Measurements from ENCODE around the gene TMEM141.
"Not testable (repeated sequence)": the region's sequence is repeated elsewhere in the genome, so short reads cannot be mapped to it uniquely, and the experiment has no call there.

Gene TMEM141

DNA sequence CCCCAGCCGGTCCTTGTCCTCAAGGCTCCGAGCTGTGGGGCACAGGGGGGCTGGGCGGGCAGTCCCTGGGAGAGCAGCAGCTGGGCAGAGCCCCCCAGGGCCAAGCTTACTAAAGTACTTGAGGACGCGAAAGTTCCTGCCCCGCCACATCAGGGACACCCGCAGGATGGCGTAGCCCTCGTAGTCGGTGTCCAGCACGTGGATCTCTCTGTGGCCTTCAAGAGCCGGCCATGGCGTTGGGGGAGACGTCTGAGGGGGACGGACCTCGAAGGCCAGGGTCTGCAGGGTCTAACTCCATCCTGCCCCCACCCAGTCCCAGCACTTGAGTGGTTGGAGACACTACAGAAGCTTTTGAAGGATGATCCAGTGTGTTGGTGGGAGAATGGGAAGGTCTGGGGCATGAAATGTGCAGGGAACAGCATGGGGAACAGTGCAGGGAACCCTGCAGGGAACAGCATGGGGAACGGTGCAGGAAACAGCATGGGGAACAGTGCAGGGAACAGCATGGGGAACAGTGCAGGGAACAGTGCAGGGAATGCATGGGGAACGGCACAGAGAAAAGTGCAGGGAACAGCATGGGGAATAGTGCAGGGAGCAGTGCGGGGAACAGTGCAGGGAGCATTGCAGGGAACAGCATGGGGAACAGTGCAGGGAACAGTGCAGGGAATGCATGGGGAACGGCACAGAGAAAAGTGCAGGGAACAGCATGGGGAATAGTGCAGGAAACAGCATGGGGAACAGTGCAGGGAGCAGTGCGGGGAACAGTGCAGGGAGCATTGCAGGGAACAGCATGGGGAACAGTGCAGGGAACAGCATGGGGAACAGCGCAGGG, 35.6 kb upstream of the TMEM141 start:
- DNase-seq, result not testable (repeated sequence)

DNA sequence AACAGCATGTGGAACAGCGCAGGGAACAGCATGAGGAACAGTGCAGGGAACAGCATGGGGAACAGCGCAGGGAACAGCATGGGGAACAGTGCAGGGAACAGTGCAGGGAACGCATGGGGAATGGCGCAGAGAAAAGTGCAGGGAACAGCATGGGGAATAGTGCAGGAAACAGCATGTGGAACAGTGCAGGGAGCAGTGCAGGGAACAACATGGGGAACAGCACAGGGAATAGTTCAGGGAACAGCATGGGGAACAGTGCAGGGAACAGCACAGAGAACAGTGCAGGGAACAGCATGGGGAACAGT, 35.1 kb upstream of the TMEM141 start:
- no peak for DNase-seq

DNA sequence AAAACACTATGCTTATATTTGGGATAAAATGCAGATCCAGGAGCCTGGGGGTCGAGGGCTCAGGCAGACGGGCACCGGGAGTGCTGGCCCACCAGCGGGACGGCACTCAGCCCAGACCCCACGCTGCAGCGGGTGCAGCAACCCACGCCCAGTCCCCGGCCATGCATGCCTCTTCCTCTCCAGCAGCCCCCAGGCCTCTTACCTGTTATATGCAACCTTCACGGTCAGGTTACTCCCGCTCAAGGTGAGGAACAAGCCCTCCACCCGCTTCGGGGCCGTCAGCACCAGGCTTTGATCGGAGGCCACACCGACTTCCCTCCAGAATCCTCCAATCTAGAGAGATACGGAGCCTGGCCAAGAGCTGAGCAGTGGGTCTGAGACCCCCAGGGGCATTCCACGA, 34.3 kb upstream of the TMEM141 start:
- no peak for DNase-seq

DNA sequence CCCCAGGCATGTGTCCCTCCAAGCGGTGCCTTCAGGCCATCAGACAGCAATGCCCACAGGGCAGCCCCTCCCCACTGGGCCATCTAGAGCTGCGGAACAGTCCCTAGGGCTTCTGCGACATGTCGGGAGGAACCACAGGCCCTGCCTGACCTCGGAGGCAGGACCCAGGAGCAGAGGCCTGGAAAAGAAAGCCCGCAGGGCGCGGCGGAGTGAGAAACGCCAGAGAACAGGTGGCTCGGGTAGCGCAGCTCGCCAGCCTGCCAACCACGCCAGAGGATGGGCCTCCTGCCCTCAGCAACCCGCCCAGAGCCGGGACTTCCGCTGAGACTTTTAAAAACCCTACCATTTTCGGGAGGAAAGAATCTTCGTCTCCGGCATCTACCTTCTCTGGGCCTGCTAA, 33.8 kb upstream of the TMEM141 start:
- DNase-seq, result no peak

- no peak for DNase-seq
Observed at GRCh38 chr9:136757751-136758140, 33.4 kb upstream of the TMEM141 start.

DNA sequence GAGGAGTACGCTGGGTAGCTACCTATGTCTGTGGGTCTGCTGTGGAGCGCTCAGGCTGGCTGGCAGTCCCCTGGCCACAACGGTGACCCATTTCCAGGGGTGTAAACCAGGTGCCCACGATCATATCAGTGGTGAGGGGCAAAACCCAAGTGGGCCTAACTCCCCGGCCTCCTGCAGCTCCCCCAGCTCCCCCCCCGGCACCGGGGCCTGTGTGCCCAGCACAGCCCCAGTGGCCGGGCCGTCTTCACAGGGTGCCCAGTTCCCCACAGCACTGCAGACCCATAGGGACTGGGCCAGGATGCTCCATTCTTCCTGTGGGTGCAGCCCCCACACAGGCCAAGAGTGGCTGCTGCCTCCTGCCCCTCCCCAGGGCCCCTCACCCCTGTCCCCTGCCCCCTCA, 32.1 kb upstream of the TMEM141 start:
- DNase-seq, result no peak

DNA sequence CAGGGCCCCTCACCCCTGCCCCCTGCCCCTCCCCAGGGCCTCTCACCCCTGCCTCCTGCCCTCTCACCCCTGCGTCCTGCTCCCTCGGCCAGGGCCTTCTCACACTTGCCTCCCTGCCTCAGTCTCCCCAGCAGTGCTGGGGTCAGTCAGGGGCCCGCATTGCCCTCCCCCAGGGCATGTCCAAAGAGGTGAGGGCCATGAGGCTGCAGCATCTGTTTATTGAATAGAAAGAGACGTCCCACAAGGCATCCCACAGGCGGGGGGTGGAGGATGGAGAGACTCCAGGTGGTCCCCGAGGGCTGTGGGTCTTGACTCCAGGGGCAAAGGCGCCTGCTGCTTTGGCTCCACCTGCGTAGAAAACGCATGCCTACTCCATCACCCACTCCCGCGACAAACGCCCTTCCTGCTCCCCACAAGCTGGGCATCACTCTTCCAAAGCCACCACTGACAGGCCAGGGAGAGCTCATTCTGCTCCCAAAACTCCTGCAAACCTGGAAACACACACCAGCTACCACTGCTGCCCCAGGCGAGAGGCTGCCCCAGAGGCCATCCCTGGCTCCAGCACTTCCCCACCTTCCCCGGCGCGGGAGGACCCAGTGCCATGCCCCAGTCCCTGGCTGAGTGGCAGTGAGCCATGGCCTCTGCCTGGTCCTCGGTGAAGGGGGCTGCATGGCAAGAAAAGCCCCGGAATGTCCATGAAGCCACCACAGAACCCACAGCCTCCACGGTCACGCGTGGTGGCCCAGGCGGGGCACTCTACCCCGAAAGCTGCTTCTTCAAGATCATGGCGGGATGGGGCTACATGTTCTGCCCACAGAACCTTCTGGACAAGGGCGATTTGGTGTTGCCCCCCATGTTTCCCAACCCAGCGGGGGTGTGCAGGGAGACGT, 31.5 kb upstream of the TMEM141 start:
- no peak for DNase-seq

GRCh38 chr9:136760424-136760823, 30.7 kb upstream of the TMEM141 start:
- no peak for DNase-seq

GRCh38 chr9:136760834-136761544, 30.2 kb upstream of the TMEM141 start:
- DNase-seq, result not testable (repeated sequence)

DNA sequence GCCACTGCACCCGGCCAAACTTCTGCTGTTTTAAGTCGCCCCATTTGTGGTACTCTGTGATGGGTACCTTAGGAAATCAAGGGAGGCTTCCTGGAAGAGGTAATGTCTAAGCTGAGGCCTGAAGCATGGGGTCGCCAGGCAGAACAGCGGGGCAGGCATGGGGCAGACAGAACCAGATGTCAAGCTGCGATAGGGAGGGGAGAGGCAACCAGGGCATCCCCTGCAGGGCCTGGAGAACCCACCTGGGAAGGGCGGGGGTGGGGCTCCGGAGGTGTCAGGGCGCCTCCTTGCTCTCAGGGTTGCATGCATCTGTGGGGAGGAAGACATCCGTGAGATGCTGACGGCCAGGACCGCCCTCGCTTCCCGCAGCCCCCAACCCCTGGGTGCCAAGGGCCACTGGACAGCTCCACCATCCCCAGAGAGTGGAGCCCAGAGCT, 29.6 kb upstream of the TMEM141 start:
- DNase-seq, result no peak

DNA sequence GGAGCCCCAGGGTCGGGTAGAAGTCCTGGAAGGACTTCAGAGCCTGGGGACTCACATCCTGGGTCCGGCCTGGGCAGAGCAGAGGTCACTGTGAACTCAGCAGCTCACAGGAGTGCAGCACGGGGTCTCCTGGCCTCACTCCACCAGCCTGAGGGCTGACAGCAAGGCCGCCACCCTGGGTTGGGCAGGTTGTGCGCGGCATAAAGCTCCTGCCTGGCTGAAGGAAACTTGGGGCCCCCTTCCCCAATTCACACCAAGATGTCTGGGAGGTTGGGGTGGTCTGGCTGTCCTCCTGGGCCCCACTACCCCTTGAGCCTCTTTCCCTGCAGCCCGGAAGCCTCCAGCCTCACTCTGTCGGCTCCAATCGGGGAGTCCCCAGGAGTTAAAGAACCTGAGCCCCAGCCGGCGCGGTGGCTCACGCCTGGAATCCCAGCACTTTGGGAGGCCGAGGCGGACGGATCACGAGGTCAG, 28.9 kb upstream of the TMEM141 start:
- DNase-seq, result no peak

GRCh38 chr9:136762915-136763648, 28.1 kb upstream of the TMEM141 start:
- DNase-seq, result no peak

DNA sequence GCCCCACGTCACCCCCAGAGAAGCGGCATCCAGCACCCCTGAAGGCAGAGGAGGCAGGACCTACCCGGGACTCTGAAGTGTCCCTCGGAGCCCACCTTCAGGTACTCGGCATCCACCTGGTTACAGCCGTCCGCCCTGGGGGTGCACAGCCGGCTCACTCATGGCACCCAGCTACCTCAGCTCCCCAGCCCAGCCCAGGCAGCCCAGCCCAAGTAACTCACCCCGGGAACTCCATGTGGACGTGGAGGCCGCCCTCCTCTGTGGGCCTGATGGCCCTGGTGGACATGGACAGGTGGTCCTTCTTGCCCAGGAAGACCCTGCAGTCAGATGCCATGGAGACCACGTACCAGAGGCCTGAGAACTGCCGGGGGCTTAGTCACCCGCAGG, 27.5 kb upstream of the TMEM141 start:
- no peak for DNase-seq

DNA sequence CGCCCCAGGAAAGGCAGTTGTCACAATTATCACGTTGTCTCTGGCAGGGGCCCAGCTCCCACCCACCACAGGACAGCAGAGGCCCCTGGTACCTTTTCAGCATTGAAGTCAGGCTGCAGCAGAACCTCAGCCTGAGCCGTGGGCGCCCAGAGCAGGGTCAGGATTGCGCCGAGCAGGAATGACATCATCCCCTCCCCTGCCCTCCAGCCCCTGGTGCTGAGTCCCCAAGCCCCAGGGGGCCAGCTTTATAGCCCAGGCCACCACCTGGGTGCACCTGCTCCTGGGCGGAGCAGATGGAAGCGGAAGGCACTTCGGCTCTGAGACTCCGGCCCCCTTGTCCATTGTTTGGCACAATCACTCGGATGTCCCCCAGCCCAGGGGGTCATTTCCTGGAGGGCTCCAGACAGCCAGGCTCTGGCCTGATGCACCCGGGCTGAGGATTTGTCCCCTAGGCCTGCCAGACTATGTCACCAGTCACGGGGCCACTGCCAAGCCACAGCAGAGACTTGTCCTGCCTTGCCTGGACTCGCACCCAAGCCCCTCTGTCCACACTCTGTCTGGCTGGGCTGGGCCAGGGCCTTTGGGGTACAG, 26.7 kb upstream of the TMEM141 start, which contains the start of gene LCN15:
Gene LCN15, minus strand, starts transcription at position 218 of the 591 bp plus-strand sequence. Its CDS starts 30 bp downstream, at position 188.
- DNase-seq, result no peak

GRCh38 chr9:136765041-136765440, 26.1 kb upstream of the TMEM141 start:
- DNase-seq, result no peak

- DNase-seq, result not testable (repeated sequence)
Observed at GRCh38 chr9:136765745-136766409, 25.3 kb upstream of the TMEM141 start.

DNA sequence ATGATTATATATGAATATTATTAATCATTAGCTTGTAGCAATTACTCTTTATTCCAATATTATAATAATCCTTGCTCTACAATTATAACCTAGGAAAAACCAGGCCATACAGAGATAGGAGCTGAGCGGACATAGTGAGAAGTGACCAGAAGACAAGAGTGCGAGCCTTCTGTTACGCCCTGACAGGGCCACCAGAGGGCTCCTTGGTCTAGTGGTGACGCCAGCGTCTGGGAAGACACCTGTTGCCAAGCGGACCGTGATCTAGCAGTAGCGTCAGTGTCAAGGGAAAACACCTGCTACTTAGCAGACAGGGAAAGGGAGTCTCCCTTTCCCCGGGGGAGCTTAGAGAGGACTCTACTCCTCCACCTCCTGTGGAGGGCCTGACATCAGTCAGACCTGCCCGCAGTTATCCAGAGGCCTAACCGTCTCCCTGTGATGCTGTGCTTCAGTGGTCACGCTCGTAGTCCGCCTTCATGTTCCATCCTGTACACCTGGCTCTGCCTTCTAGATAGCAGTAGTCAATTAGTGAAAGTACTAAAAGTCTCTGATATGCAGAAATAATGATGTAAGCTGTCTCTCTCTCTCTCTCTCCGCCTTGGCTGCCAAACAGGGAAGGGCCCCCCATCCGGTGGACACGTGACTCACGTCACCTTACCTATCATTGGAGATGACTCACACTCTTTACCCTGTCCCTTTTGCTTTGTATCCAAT, 24.6 kb upstream of the TMEM141 start:
- not testable (repeated sequence) for DNase-seq

DNA sequence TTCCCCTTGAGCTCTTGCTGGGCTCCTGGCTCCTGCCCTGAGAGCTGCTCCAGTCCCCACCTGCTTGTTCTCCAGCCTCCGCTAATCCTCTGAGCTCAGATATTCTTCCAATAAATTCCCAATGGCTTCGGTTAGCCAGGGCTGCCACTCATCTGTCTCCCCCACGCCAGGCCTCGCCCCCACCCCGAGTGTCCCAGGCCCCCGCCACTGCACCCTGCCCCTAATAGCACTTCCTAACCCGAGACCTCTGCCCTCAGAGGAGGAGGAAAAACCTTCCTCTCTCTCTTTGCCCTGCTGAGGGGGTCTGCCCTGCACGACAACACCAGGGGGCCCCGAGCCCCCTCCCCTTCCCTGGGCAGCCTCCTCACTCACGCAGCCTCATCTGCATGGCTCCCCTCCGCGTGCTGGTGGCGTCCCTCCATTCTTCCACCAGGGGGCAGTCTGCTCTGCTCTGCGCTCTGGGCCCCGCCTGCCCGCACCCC, 21.4 kb upstream of the TMEM141 start:
- DNase-seq, result peak; percentile 93

DNA sequence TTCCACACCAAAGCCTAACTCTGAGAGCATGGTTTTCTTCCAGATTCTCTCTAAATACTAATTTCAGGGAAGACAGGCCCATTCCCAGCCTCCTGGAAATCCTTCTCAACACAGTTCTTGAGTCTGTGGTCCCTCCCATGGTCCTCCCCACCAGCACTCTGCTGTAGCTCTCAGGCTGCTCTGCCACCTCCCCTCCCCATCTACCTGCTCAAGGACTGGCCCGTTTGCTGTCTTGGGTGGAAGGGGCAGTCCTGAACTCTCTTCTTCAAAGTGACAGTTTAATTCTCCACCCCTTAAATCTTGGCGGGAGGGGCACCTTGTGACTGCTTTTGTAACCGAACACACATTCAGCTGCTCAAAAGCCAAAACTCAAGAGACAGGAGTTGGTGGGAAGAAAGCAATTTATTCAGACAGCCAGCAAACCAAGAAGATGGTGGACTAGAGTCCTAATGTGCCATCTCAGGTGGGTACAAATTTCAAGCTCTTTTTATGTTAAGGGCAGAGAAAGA, 19.2 kb upstream of the TMEM141 start:
- no peak for DNase-seq

DNA sequence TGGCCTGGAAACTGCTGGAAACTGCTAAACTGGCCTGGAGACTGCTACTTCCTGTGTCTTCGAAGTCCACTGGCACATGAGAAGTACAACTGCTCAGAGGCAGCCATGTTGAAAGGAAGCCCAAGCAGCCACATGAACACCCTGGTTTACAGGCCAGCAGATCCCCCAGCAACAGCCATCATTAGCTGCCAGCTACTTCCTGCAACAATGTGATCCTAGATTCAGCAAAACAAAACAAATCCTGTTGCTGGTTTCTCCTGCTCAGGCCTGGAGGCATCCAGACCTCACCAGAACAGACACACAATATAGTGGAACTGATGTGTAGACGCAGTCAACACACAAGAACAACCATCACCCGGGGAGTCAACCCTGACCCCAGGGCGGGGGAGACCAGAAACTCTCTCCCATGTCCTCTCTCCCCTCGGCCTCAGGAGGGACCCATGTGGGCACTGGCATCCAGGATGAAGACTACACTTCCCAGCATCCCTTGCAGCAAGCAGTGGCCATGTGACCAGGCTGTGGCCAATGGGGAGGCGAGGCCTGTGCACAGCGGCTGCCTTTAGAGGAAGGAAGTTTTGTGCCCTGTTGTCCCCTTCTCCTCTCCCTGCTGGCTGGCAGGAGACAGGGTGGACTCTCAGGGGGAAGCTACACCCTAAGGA, 17.6 kb upstream of the TMEM141 start:
- peak; percentile 93 for DNase-seq
